ENCODE measurements around the gene SCAMP1.

SCAMP1 gene

GRCh38 chr5:78471896-78472295, 111.5 kb downstream of the SCAMP1 start:
- H3K36me3 ChIP-seq = peaks cover 8% of the 10 kb centered on the region
- no peaks in the 10 kb centered on the region for H3K9me3 ChIP-seq (ENCODE audit: severe bottlenecking)
- H3K27ac ChIP-seq = no peak overlapping the region
- no peak for DNase-seq
- no peaks in the 10 kb centered on the region for H3K27me3 ChIP-seq (ENCODE audit: insufficient read depth, low read depth, severe bottlenecking)
- no peak for TF ChIP-seq CTCF (IDR thresholded peaks at IDR 0.05; ENCODE audit: low read depth, low read length)
- no peak overlapping the region for H3K4me3 ChIP-seq (ENCODE audit: low read depth, low read length)

DNA sequence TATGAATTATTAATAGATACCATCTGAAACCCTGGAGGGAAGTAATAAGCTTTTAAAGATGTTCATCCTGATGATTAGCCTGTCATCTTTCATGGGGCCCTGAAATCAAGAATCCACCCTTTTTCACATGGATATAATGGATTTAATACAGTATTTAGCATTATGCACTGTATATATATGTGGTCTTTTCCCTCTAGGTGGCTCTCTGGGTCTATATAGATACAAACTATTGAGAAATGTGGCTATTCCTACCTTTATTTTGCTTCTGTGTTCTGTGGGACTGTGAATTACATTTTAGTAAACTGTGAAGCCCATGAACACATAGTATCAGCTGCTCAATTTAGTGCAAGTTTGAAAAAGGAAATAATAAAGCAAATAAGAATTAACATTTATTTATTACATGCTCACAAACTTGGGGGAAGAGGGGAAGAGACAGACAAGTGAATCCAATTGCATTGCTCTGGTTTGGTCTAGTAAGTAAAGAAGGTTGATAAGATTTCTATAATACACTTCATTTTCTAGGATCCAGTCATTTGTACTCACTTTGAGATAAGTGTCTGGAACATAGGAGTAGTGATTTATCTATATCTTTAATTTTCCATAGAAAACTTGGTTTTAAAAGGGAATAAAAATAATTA, 112.2 kb downstream of the SCAMP1 start:
- TF ChIP-seq CTCF (IDR thresholded peaks at IDR 0.05; ENCODE audit: low read depth, low read length) = no peak
- no peak for DNase-seq
- H3K27ac ChIP-seq = no peak overlapping the region

GRCh38 chr5:78473751-78474150, 113.3 kb downstream of the SCAMP1 start:
- peaks cover 13% of the 10 kb centered on the region for H3K36me3 ChIP-seq
- H3K27me3 ChIP-seq (ENCODE audit: insufficient read depth, low read depth, severe bottlenecking) = no peaks in the 10 kb centered on the region
- DNase-seq = no peak
- H3K4me3 ChIP-seq (ENCODE audit: low read depth, low read length) = no peak overlapping the region
- no peak overlapping the region for H3K27ac ChIP-seq
- H3K9me3 ChIP-seq (ENCODE audit: severe bottlenecking) = no peaks in the 10 kb centered on the region
- TF ChIP-seq CTCF (IDR thresholded peaks at IDR 0.05; ENCODE audit: low read depth, low read length) = no peak

More for the DNA sequence above, 112.2 kb downstream of the SCAMP1 start:
- Histone ChIP-seq H3K9me3 (ENCODE audit: severe bottlenecking) (no peaks in the 10 kb centered on the region), H3K4me3 (ENCODE audit: low read depth, low read length) (no peak overlapping the region), H3K27me3 (ENCODE audit: insufficient read depth, low read depth, severe bottlenecking) (no peaks in the 10 kb centered on the region), H3K36me3 (peaks cover 13% of the 10 kb centered on the region)

DNA sequence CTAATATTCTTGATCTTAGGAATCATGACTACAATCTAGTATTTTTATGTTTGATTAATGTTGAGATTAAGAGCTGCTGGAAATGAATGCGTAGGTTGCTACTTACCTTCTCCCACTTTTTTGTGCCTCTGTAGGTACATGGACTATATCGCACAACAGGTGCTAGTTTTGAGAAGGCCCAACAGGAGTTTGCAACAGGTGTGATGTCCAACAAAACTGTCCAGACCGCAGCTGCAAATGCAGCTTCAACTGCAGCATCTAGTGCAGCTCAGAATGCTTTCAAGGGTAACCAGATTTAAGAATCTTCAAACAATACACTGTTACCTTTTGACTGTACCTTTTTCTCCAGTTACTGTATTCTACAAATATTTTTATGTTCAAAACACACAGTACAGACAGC, 115.0 kb downstream of the SCAMP1 start:
- Histone ChIP-seq H3K27me3 (ENCODE audit: insufficient read depth, low read depth, severe bottlenecking) (no peaks in the 10 kb centered on the region), H3K27ac (no peak overlapping the region), H3K36me3 (peaks cover 13% of the 10 kb centered on the region), H3K4me3 (ENCODE audit: low read depth, low read length) (no peak overlapping the region), H3K9me3 (ENCODE audit: severe bottlenecking) (no peaks in the 10 kb centered on the region)
- DNase-seq = no peak
- TF ChIP-seq CTCF (IDR thresholded peaks at IDR 0.05; ENCODE audit: low read depth, low read length) = no peak

DNA sequence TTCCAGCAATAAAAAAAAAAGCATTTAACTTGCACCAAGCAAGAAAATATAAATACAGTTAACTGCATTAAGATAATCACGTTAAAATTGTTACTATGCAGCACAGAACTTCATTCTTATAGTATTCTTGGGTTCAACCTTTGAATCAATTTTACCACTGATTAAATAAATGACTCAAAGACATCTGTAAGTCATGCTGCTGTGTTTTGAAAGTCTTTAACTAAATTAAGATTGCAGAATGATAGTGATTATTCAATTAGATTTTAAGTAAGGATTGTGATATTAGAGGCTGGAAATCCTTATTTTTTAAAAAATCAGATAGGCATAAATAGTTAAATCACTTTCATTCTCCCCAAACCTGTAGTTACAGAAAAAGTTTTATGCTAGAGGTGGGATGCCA, 116.4 kb downstream of the SCAMP1 start:
- no peak for DNase-seq
- no peaks in the 10 kb centered on the region for H3K27me3 ChIP-seq (ENCODE audit: insufficient read depth, low read depth, severe bottlenecking)
- no peak overlapping the region for H3K4me3 ChIP-seq (ENCODE audit: low read depth, low read length)
- no peaks in the 10 kb centered on the region for H3K9me3 ChIP-seq (ENCODE audit: severe bottlenecking)
- H3K36me3 ChIP-seq = peaks cover 13% of the 10 kb centered on the region
- H3K27ac ChIP-seq = no peak overlapping the region
- no peak for TF ChIP-seq CTCF (IDR thresholded peaks at IDR 0.05; ENCODE audit: low read depth, low read length)

DNA sequence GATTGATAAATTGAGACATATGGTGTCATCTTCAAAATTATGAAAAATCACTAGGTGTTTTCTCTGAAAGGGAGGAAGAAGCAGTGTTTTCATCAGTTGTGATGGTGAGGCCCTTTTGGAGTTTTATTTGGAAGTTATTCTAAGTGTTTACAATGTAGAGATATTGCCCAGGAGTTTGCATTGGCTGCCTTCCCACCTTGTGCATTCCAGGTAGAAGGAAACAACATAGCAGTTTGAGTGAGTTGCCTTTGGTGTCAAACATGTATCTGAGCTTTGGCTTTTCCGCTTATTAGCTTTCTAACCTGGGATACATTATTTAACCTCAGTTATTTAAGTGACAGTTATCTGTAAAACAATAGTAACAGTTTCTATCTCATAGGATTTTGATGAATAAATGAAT, 122.5 kb downstream of the SCAMP1 start:
- DNase-seq = no peak
- Histone ChIP-seq H3K9me3 (ENCODE audit: severe bottlenecking) (no peaks in the 10 kb centered on the region), H3K27me3 (ENCODE audit: insufficient read depth, low read depth, severe bottlenecking) (no peaks in the 10 kb centered on the region), H3K27ac (no peak overlapping the region), H3K4me3 (ENCODE audit: low read depth, low read length) (no peak overlapping the region), H3K36me3 (peaks cover 1% of the 10 kb centered on the region)
- TF ChIP-seq CTCF (IDR thresholded peaks at IDR 0.05; ENCODE audit: low read depth, low read length) = no peak
